Sigmoid colon (tissue), 4 donors: ENCODE results near the gene ABI1.
A peak's percentile ranks its signal among the peaks of the same experiment; 100 is the strongest.

Source experiments
- CTCF ChIP-seq, 4 experiments: fragments of 450-650 bp in 3 of 4; fragments of 200-600 bp in 1 of 4; IDR thresholded peaks; one replicate each; pipeline ENCODE4 v1.5.1; 2016 to 2019; ENCODE audit warnings: antibody characterized with exemption in 4 of 4, mild to moderate bottlenecking in 3 of 4, moderate library complexity in 2 of 4
- POLR2AphosphoS5 ChIP-seq, 4 donors: sonication (generic); formaldehyde crosslinking; IDR thresholded peaks; one replicate each; pipeline ENCODE4 v1.6.1; 2017; ENCODE audit warnings: antibody characterized with exemption in 4 of 4

GRCh38 chr10:26861205-26861998 is 644 bp upstream of the ABI1 start:
- peak; percentile 51 to 82 (median 65) for TF ChIP-seq CTCF (IDR thresholded peaks at IDR 0.05)
- TF ChIP-seq POLR2AphosphoS5 (IDR thresholded peaks at IDR 0.05), result no peak
